GM12878 (cell line): Measurements from ENCODE around the gene CDH2. TPM values are rescaled to one million over a fixed set of nuclear protein-coding genes. Genes with fewer than 3 reads are reported as not detected.

Experiments
- ATAC-seq: fragments of 200-7000 bp; cut with Tn5 transposase; 3 replicates; pipeline ENCODE4 v1.9.1; 2020; ENCODE audit warnings: mild to moderate bottlenecking, moderate library complexity
- BruUV-seq: library from RNA; stranded (reverse); fragments of 400-500 nt; replicated peaks from 2 replicates; lab custom pipeline; 2021; lab: Mats Ljungman, UMichigan
- CTCF ChIA-PET: fragments of 300-600 bp; sonication (Branson Sonifier 250); formaldehyde crosslinking; extraction: SDS; loops from one replicate; lab custom pipeline; 2021; ENCODE audit warnings: inconsistent platforms; lab: Yijun Ruan, JAX
- POLR2A ChIA-PET: fragments of 350-600 bp; formaldehyde crosslinking; extraction: SDS; loops from one replicate; lab custom pipeline; 2021; ENCODE audit warnings: inconsistent platforms; lab: Charles Lee
- RAD21 ChIA-PET: fragments of 300-600 bp; sonication (Branson Sonifier 250); formaldehyde crosslinking; loops from one replicate; lab custom pipeline; 2023; ENCODE audit warnings: antibody characterized with exemption; ENCODE audit not compliant: unreplicated experiment; lab: Charles Lee
- SMC1A ChIA-PET: fragments of 300-600 bp; sonication (Branson Sonifier 250); formaldehyde crosslinking; loops from one replicate; lab custom pipeline; 2023; ENCODE audit not compliant: unreplicated experiment, uncharacterized antibody; lab: Charles Lee
- DNase-seq: peaks from one replicate; pipeline ENCODE4 v3.0.0-alpha.2; 2011; ENCODE audit warnings: low read depth, low spot score
- FAIRE-seq: peaks from 3 replicates; lab custom pipeline; 2011; peaks lifted over from hg19 to GRCh38; lab: Jason Lieb, UNC
- H2AFZ ChIP-seq: 2 replicates; pipeline ENCODE4 v1.6.0; 2011; ENCODE audit warnings: low read depth, low read length, control low read depth; ENCODE audit not compliant: control insufficient read depth
- H3K27ac ChIP-seq: 2 replicates; pipeline ENCODE4 v1.5.1; 2011; ENCODE audit warnings: control low read depth; ENCODE audit not compliant: control insufficient read depth, insufficient read depth
- H3K27me3 ChIP-seq, 2 experiments: replicated peaks in 1 of 2; 2 replicates each; pipeline versions ENCODE4 v1.6.0 to v1.6.1; 2011; ENCODE audit warnings: low read length in 1 of 2; ENCODE audit not compliant: control insufficient read depth in 2 of 2, insufficient read depth in 2 of 2
- H3K36me3 ChIP-seq, 2 experiments: 2 replicates each; pipeline ENCODE4 v1.5.1; 2011; ENCODE audit warnings: low read length in 1 of 2; ENCODE audit not compliant: control insufficient read depth in 2 of 2, insufficient read depth in 2 of 2
- H3K4me1 ChIP-seq: 2 replicates; pipeline ENCODE4 v1.6.1; 2011; ENCODE audit warnings: mild to moderate bottlenecking, low read length, moderate library complexity, mixed read lengths; ENCODE audit not compliant: control insufficient read depth, insufficient read depth
- H3K4me2 ChIP-seq: 2 replicates; pipeline ENCODE4 v1.6.0; 2011; ENCODE audit warnings: control low read depth; ENCODE audit not compliant: control insufficient read depth, insufficient read depth
- H3K4me3 ChIP-seq: fragments of 200-600 bp; sonication (generic); 2 replicates; pipeline ENCODE4 v1.5.1; 2016
- H3K79me2 ChIP-seq: 2 replicates; pipeline ENCODE4 v1.6.0; 2011; ENCODE audit warnings: low read length; ENCODE audit not compliant: control insufficient read depth, insufficient read depth
- H3K9ac ChIP-seq: 2 replicates; pipeline ENCODE4 v1.8.0; 2011; ENCODE audit warnings: low read length, control low read depth, mixed read lengths; ENCODE audit not compliant: control insufficient read depth, insufficient read depth
- H3K9me3 ChIP-seq: replicated peaks from 3 replicates; pipeline ENCODE4 v1.5.1; 2011; ENCODE audit warnings: mild to moderate bottlenecking, low read length; ENCODE audit not compliant: control insufficient read depth, insufficient read depth
- H4K20me1 ChIP-seq: 2 replicates; pipeline ENCODE4 v1.6.0; 2011; ENCODE audit not compliant: control insufficient read depth, insufficient read depth
- BRCA1 ChIP-seq: IDR thresholded peaks from 2 replicates; pipeline ENCODE4 v1.6.1; 2011; ENCODE audit warnings: low read depth, low read length, improper control_type of control experiment
- CREM ChIP-seq: IDR thresholded peaks from 2 replicates; pipeline ENCODE4 v1.6.1; 2014; ENCODE audit warnings: antibody characterized with exemption, low read depth
- JUNB ChIP-seq: IDR thresholded peaks from 2 replicates; pipeline ENCODE4 v1.6.1; 2016; ENCODE audit warnings: antibody characterized with exemption, mild to moderate bottlenecking
- LARP7 ChIP-seq: fragments of 450-650 bp; IDR thresholded peaks from 2 replicates; pipeline ENCODE4 v1.6.1; 2017; ENCODE audit warnings: mild to moderate bottlenecking
- MXI1 ChIP-seq: fragments of 150-350 bp; IDR thresholded peaks from 2 replicates; pipeline ENCODE4 v1.6.1; 2011; ENCODE audit warnings: low read depth, mild to moderate bottlenecking, inconsistent platforms, low read length, improper control_type of control experiment
- NFYA ChIP-seq: IDR thresholded peaks from 2 replicates; pipeline ENCODE4 v1.6.1; 2011; ENCODE audit warnings: low read depth, mild to moderate bottlenecking, low read length, improper control_type of control experiment, borderline replicate concordance
- TCF3 ChIP-seq: IDR thresholded peaks from 2 replicates; pipeline ENCODE4 v1.6.1; 2012; ENCODE audit warnings: low read depth, mild to moderate bottlenecking, low read length, borderline replicate concordance; ENCODE audit not compliant: insufficient read depth
- ZNF622 ChIP-seq: fragments of 450-650 bp; IDR thresholded peaks from 2 replicates; pipeline ENCODE4 v1.6.1; 2017; ENCODE audit warnings: mild to moderate bottlenecking, inconsistent platforms
- WGBS: methylation state at CpG from one replicate; pipeline ENCODE4 v1.1.6; 2016; ENCODE audit warnings: low lambda C conversion rate; ENCODE audit not compliant: insufficient replicate concordance, insufficient coverage; ENCODE audit errors: missing lambda C conversion rate; 5-methylcytosine and 5-hydroxymethylcytosine counted together
- in situ Hi-C: fragments of 300-500 bp; cut with MboI; formaldehyde crosslinking; loops from 9 replicates; pipeline ENCODE4 v1.14.3; 2018; ENCODE audit warnings: mixed read lengths
- intact Hi-C: fragments of 100-400 bp; cut with micrococcal nuclease; formaldehyde crosslinking; loops from one replicate; pipeline ENCODE4 v1.14.2; 2022; ENCODE audit not compliant: unreplicated experiment
- polyA plus RNA-seq, 11 experiments: library from polyadenylated mRNA; depleted of rRNA in 4 of 11; unstranded in 6 of 11; stranded (reverse) in 5 of 11; fragments of >200 nt; fragmentation: Nextera tagmentation in 4 of 11; fragmentation: Illumina TruSeq in 1 of 11; extraction: Ambion mirVana in 4 of 11; extraction: Trizol in 1 of 11; gene quantifications; 1 replicate in 1 of 11; 2 replicates in 10 of 11; pipeline versions ENCODE4 v1.2.1 to v1.2.3, GENCODE V29; 2011 to 2016; ENCODE audit warnings: inconsistent platforms in 2 of 11, missing spikeins in 2 of 11, low read depth in 1 of 11
- total RNA-seq, 4 experiments: library from RNA; depleted of rRNA in 3 of 4; stranded (reverse); fragments of >200 nt in 3 of 4; fragmentation: Illumina TruSeq in 1 of 4; extraction: Trizol in 1 of 4; gene quantifications; 2 replicates each; pipeline versions ENCODE4 v1.2.1 to v1.2.3, GENCODE V29; 2013 to 2021
- TF ChIP-seq, protein P1 (sequence below): fragments of 450-650 bp; IDR thresholded peaks from 2 replicates; pipeline ENCODE4 v1.6.1; 2017; ENCODE audit warnings: mild to moderate bottlenecking, moderate library complexity
- TF ChIP-seq, protein P2 (sequence below): fragments of 450-650 bp; conservative IDR thresholded peaks from 2 replicates; pipeline ENCODE4 v1.6.1; 2017; ENCODE audit warnings: mild to moderate bottlenecking, moderate library complexity
- TF ChIP-seq, protein P3 (sequence below): fragments of 450-650 bp; IDR thresholded peaks from 2 replicates; pipeline ENCODE4 v1.6.1; 2016; ENCODE audit warnings: mild to moderate bottlenecking

CDH2 gene
- total and polyA plus RNA-seq, 10 of the 15 experiments (the other 5 are each of a cell fraction or from before 2014, with no cell fraction given): 0.01 to 0.25 (median 0.06) TPM; not detected in 4

DNA sequence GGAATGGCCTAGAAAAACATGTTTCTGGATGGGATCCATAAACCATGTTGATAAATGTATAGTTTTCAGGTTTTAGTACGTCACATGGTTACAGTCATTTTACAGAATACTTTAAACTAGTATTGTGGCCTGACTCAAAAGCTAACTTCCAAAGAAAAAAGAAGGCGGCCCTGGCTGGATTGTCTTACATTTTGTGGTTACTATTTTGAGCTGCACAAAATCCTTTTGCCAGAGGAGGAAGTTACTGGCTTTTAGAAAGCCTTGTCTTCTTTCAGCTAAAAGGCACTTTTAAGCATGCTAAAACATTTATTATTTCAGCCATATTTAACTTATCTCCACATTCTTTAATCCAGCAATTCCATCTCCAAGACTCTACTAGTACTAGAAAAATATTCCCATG, 227.9 kb downstream of the CDH2 start:
- no TSS peak for BruUV-seq
- in situ Hi-C loops: no loop called here
- POLR2A ChIA-PET: no interaction called here

More for the DNA sequence above, 227.9 kb downstream of the CDH2 start:
- H3K36me3 ChIP-seq: no peaks in the 10 kb centered on the region
- no peaks in the 10 kb centered on the region for H3K27me3 ChIP-seq
- no peak for TF ChIP-seq BRCA1
- TF ChIP-seq, protein P1, sequence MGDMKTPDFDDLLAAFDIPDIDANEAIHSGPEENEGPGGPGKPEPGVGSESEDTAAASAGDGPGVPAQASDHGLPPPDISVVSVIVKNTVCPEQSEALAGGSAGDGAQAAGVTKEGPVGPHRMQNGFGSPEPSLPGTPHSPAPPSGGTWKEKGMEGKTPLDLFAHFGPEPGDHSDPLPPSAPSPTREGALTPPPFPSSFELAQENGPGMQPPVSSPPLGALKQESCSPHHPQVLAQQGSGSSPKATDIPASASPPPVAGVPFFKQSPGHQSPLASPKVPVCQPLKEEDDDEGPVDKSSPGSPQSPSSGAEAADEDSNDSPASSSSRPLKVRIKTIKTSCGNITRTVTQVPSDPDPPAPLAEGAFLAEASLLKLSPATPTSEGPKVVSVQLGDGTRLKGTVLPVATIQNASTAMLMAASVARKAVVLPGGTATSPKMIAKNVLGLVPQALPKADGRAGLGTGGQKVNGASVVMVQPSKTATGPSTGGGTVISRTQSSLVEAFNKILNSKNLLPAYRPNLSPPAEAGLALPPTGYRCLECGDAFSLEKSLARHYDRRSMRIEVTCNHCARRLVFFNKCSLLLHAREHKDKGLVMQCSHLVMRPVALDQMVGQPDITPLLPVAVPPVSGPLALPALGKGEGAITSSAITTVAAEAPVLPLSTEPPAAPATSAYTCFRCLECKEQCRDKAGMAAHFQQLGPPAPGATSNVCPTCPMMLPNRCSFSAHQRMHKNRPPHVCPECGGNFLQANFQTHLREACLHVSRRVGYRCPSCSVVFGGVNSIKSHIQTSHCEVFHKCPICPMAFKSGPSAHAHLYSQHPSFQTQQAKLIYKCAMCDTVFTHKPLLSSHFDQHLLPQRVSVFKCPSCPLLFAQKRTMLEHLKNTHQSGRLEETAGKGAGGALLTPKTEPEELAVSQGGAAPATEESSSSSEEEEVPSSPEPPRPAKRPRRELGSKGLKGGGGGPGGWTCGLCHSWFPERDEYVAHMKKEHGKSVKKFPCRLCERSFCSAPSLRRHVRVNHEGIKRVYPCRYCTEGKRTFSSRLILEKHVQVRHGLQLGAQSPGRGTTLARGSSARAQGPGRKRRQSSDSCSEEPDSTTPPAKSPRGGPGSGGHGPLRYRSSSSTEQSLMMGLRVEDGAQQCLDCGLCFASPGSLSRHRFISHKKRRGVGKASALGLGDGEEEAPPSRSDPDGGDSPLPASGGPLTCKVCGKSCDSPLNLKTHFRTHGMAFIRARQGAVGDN: no peak
- TF ChIP-seq NFYA: no peak
- TF ChIP-seq, protein P2, sequence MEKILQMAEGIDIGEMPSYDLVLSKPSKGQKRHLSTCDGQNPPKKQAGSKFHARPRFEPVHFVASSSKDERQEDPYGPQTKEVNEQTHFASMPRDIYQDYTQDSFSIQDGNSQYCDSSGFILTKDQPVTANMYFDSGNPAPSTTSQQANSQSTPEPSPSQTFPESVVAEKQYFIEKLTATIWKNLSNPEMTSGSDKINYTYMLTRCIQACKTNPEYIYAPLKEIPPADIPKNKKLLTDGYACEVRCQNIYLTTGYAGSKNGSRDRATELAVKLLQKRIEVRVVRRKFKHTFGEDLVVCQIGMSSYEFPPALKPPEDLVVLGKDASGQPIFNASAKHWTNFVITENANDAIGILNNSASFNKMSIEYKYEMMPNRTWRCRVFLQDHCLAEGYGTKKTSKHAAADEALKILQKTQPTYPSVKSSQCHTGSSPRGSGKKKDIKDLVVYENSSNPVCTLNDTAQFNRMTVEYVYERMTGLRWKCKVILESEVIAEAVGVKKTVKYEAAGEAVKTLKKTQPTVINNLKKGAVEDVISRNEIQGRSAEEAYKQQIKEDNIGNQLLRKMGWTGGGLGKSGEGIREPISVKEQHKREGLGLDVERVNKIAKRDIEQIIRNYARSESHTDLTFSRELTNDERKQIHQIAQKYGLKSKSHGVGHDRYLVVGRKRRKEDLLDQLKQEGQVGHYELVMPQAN: no peak
- no peak for TF ChIP-seq MXI1
- TF ChIP-seq, protein P3, sequence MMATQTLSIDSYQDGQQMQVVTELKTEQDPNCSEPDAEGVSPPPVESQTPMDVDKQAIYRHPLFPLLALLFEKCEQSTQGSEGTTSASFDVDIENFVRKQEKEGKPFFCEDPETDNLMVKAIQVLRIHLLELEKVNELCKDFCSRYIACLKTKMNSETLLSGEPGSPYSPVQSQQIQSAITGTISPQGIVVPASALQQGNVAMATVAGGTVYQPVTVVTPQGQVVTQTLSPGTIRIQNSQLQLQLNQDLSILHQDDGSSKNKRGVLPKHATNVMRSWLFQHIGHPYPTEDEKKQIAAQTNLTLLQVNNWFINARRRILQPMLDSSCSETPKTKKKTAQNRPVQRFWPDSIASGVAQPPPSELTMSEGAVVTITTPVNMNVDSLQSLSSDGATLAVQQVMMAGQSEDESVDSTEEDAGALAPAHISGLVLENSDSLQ: no peak
- no peak for TF ChIP-seq TCF3
- no peak for TF ChIP-seq CREM
- no peak for TF ChIP-seq LARP7
- no peak for TF ChIP-seq JUNB
- TF ChIP-seq ZNF622: no peak
- ATAC-seq (no peak), FAIRE-seq (no peak), DNase-seq (no peak)
- no peak overlapping the region for H3K4me3 ChIP-seq
- intact Hi-C loops: no loop called here
- no peaks in the 10 kb centered on the region for H3K9me3 ChIP-seq
- no peaks in the 10 kb centered on the region for H4K20me1 ChIP-seq
- ChIA-PET RAD21 (no interaction called here), CTCF (no interaction called here), SMC1A (no interaction called here)
- H3K9ac ChIP-seq: no peak overlapping the region
- WGBS: 0% methylated on average over 2 of the region's 2 CpGs
- no peaks in the 10 kb centered on the region for H3K4me1 ChIP-seq
- H3K27ac ChIP-seq: no peak overlapping the region
- no peaks in the 10 kb centered on the region for H3K79me2 ChIP-seq
- H2AFZ ChIP-seq: no peak overlapping the region
- no peak overlapping the region for H3K4me2 ChIP-seq
